HepG2 (cell line): Measurements from ENCODE around the gene ZNF484. TPM values are rescaled to one million over a fixed set of nuclear protein-coding genes. Genes with fewer than 3 reads are reported as not detected.
A peak's percentile ranks its signal among the peaks of the same experiment; 100 is the strongest.

ENCODE experiments used
- ATRX ChIP-seq: sonication (generic); formaldehyde crosslinking; IDR thresholded peaks from 2 replicates; pipeline ENCODE4 v1.4.0; 2020; ENCODE audit warnings: missing genetic modification reagents, borderline replicate concordance
- BHLHE40 ChIP-seq: IDR thresholded peaks from 2 replicates; pipeline ENCODE4 v1.6.1; 2011; ENCODE audit warnings: low read length, improper control_type of control experiment
- BORCS8-MEF2B ChIP-seq: sonication (generic); formaldehyde crosslinking; IDR thresholded peaks from 2 replicates; pipeline ENCODE4 v1.8.0; 2022; ENCODE audit warnings: mild to moderate bottlenecking, missing genetic modification reagents
- CHCHD3 ChIP-seq: sonication (generic); formaldehyde crosslinking; IDR thresholded peaks from 2 replicates; pipeline ENCODE4 v1.8.0; 2022; ENCODE audit warnings: mild to moderate bottlenecking, missing genetic modification reagents, moderate library complexity
- EP300 ChIP-seq, 3 experiments: sonication (generic) in 1 of 3; formaldehyde crosslinking in 1 of 3; IDR thresholded peaks; 2 replicates each; pipeline versions ENCODE4 v1.5.1 to v1.6.1; 2011 to 2020; ENCODE audit warnings: low read depth in 2 of 3, low read length in 2 of 3, borderline replicate concordance in 1 of 3, improper control_type of control experiment in 1 of 3, mild to moderate bottlenecking in 1 of 3, missing genetic modification reagents in 1 of 3, moderate library complexity in 1 of 3
- KLF12 ChIP-seq: sonication (generic); formaldehyde crosslinking; IDR thresholded peaks from 2 replicates; pipeline ENCODE4 v1.4.0; 2020; ENCODE audit warnings: missing genetic modification reagents, borderline replicate concordance
- NFIB ChIP-seq: sonication (generic); formaldehyde crosslinking; IDR thresholded peaks from 2 replicates; pipeline ENCODE4 v1.9.0; 2021; ENCODE audit warnings: missing genetic modification reagents, mild to moderate bottlenecking, borderline replicate concordance
- PRPF4 ChIP-seq: fragments of 200-400 bp; formaldehyde crosslinking; IDR thresholded peaks from 2 replicates; pipeline ENCODE4 v1.6.1; 2016; ENCODE audit warnings: low read length, low read depth; ENCODE audit not compliant: poor library complexity, severe bottlenecking
- ZNF441 ChIP-seq: sonication (generic); formaldehyde crosslinking; IDR thresholded peaks from 2 replicates; pipeline ENCODE4 v1.7.0; 2021; ENCODE audit warnings: missing genetic modification reagents, borderline replicate concordance
- ZNF567 ChIP-seq: sonication (generic); formaldehyde crosslinking; IDR thresholded peaks from 2 replicates; pipeline ENCODE4 v1.8.1; 2023; ENCODE audit warnings: mild to moderate bottlenecking, missing genetic modification reagents, borderline replicate concordance
- ZNF782 ChIP-seq: sonication (generic); formaldehyde crosslinking; IDR thresholded peaks from 2 replicates; pipeline ENCODE4 v1.4.0; 2020; ENCODE audit warnings: missing genetic modification reagents, mild to moderate bottlenecking, borderline replicate concordance
- ZUFSP ChIP-seq: sonication (generic); formaldehyde crosslinking; IDR thresholded peaks from 2 replicates; pipeline ENCODE4 v1.9.0; 2021; ENCODE audit warnings: missing genetic modification reagents, mild to moderate bottlenecking, borderline replicate concordance
- polyA plus RNA-seq, 8 experiments: library from polyadenylated mRNA; depleted of rRNA in 3 of 8; stranded (reverse) in 7 of 8; unstranded in 1 of 8; fragments of >200 nt; fragmentation: Illumina TruSeq in 4 of 8; extraction: Trizol in 4 of 8; gene quantifications; 2 replicates each; pipeline versions ENCODE4 v1.2.1 to v1.2.3, GENCODE V29; 2011 to 2016; ENCODE audit warnings: low read depth in 4 of 8, missing spikeins in 1 of 8, mixed read lengths in 1 of 8; ENCODE audit not compliant: insufficient read depth in 1 of 8
- total RNA-seq, 5 experiments: library from RNA; depleted of rRNA; stranded (reverse); fragments of >200 nt; fragmentation: Illumina TruSeq; extraction: Trizol; gene quantifications; 2 replicates each; pipeline ENCODE4 v1.2.3, GENCODE V29; 2016; ENCODE audit warnings: low read depth in 1 of 5
- TF ChIP-seq, protein P1 (sequence below): sonication (generic); formaldehyde crosslinking; IDR thresholded peaks from 2 replicates; pipeline ENCODE4 v1.9.0; 2021; ENCODE audit warnings: missing genetic modification reagents, borderline replicate concordance
- TF ChIP-seq, protein P2 (sequence below): sonication (generic); formaldehyde crosslinking; IDR thresholded peaks from 2 replicates; pipeline ENCODE4 v1.5.0; 2020; ENCODE audit warnings: mild to moderate bottlenecking, missing genetic modification reagents
- TF ChIP-seq, protein P3 (sequence below): sonication (generic); formaldehyde crosslinking; IDR thresholded peaks from 2 replicates; pipeline ENCODE4 v1.4.0; 2020; ENCODE audit warnings: missing genetic modification reagents
- TF ChIP-seq, protein P4 (sequence below): sonication (generic); formaldehyde crosslinking; IDR thresholded peaks from 2 replicates; pipeline ENCODE4 v1.4.0; 2020; ENCODE audit warnings: mild to moderate bottlenecking, missing genetic modification reagents

ZNF484 gene
- total and polyA plus RNA-seq, 2 of the 13 experiments (the other 11 are each of a cell fraction or from before 2014, with no cell fraction given), result 0.96 to 7.2 TPM

DNA sequence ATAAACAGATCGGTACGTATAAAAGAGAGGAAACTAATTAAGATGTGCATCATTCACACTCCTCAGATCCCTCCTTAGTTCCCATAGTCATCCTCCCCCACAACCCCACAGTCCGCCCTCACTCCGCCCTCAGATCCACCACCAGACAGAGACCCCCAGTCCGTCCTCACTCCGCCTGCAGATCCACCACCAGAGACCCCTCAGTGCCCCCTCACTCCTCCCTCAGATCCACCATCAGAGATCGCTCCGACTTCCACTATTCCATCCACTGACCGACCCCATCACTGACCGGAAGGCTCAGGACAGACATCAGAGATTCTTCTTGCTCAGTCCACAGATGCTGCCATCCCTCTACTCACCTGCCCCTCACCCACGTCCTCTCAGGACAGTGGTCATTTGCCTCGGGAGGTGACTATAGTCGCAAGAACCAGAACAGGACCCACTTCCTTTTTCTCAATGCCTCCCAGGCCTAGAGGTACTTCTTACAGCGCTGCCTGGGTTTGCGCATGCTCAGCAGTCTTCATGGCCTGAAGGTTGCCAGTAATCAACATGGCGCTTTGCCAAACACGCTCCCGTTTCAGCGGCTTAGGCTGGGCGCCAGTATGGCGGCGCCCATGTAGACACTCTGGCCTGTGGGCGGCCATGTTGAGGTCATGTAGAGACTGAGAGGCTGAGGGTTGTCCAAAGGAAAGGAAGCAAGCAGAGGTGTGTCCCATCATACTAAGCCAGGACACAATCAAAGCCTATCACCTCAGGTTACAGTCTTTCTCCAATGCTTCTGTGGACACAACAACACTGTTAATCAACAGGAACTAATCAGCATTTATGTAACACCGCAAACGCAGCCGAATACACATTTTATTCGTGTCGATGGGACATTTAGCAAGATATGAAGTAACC lies at the start of gene ZNF484 (continued):
- TF ChIP-seq ZNF782 (CRISPR knock-in tag) (peak; percentile 70; the same call in 1 of the 2 replicates), ZUFSP (CRISPR knock-in tag) (no peak), NFIB (CRISPR knock-in tag) (no peak), CHCHD3 (CRISPR knock-in tag) (no peak), KLF12 (CRISPR knock-in tag) (no peak), BORCS8-MEF2B (CRISPR knock-in tag) (no peak; the same call in 1 of the 2 replicates), ATRX (CRISPR knock-in tag) (no peak), ZNF441 (CRISPR knock-in tag) (no peak; the same call in 1 of the 2 replicates), EP300 (IDR thresholded peaks at IDR 0.05; ENCODE audit: low read depth in 2 of 2, low read length in 2 of 2) (no peak), EP300 (CRISPR knock-in tag; IDR thresholded peaks at IDR 0.05; ENCODE audit: borderline replicate concordance) (no peak), BHLHE40 (peak; percentile 38; the same call in 1 of the 2 replicates), PRPF4 (peak; percentile 70), ZNF567 (no peak)
- TF ChIP-seq, protein P1, sequence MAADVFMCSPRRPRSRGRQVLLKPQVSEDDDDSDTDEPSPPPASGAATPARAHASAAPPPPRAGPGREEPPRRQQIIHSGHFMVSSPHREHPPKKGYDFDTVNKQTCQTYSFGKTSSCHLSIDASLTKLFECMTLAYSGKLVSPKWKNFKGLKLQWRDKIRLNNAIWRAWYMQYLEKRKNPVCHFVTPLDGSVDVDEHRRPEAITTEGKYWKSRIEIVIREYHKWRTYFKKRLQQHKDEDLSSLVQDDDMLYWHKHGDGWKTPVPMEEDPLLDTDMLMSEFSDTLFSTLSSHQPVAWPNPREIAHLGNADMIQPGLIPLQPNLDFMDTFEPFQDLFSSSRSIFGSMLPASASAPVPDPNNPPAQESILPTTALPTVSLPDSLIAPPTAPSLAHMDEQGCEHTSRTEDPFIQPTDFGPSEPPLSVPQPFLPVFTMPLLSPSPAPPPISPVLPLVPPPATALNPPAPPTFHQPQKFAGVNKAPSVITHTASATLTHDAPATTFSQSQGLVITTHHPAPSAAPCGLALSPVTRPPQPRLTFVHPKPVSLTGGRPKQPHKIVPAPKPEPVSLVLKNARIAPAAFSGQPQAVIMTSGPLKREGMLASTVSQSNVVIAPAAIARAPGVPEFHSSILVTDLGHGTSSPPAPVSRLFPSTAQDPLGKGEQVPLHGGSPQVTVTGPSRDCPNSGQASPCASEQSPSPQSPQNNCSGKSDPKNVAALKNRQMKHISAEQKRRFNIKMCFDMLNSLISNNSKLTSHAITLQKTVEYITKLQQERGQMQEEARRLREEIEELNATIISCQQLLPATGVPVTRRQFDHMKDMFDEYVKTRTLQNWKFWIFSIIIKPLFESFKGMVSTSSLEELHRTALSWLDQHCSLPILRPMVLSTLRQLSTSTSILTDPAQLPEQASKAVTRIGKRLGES (CRISPR knock-in tag), result no peak
- TF ChIP-seq, protein P2, sequence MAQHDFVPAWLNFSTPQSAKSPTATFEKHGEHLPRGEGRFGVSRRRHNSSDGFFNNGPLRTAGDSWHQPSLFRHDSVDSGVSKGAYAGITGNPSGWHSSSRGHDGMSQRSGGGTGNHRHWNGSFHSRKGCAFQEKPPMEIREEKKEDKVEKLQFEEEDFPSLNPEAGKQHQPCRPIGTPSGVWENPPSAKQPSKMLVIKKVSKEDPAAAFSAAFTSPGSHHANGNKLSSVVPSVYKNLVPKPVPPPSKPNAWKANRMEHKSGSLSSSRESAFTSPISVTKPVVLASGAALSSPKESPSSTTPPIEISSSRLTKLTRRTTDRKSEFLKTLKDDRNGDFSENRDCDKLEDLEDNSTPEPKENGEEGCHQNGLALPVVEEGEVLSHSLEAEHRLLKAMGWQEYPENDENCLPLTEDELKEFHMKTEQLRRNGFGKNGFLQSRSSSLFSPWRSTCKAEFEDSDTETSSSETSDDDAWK (CRISPR knock-in tag), result no peak
- TF ChIP-seq, protein P3, sequence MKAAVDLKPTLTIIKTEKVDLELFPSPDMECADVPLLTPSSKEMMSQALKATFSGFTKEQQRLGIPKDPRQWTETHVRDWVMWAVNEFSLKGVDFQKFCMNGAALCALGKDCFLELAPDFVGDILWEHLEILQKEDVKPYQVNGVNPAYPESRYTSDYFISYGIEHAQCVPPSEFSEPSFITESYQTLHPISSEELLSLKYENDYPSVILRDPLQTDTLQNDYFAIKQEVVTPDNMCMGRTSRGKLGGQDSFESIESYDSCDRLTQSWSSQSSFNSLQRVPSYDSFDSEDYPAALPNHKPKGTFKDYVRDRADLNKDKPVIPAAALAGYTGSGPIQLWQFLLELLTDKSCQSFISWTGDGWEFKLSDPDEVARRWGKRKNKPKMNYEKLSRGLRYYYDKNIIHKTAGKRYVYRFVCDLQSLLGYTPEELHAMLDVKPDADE, result no peak
- TF ChIP-seq, protein P4, sequence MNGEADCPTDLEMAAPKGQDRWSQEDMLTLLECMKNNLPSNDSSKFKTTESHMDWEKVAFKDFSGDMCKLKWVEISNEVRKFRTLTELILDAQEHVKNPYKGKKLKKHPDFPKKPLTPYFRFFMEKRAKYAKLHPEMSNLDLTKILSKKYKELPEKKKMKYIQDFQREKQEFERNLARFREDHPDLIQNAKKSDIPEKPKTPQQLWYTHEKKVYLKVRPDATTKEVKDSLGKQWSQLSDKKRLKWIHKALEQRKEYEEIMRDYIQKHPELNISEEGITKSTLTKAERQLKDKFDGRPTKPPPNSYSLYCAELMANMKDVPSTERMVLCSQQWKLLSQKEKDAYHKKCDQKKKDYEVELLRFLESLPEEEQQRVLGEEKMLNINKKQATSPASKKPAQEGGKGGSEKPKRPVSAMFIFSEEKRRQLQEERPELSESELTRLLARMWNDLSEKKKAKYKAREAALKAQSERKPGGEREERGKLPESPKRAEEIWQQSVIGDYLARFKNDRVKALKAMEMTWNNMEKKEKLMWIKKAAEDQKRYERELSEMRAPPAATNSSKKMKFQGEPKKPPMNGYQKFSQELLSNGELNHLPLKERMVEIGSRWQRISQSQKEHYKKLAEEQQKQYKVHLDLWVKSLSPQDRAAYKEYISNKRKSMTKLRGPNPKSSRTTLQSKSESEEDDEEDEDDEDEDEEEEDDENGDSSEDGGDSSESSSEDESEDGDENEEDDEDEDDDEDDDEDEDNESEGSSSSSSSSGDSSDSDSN, result no peak
